HCT116 (cell line): Measurements from ENCODE around the gene TTF2. TPM values are rescaled to one million over a fixed set of nuclear protein-coding genes. Genes with fewer than 3 reads are reported as not detected.

Experiments
- ATAC-seq: fragments of 200-7000 bp; cut with Tn5 transposase; 2 replicates; pipeline ENCODE4 v1.9.1; 2020; ENCODE audit warnings: mild to moderate bottlenecking, moderate library complexity
- BruUV-seq: library from RNA; stranded (reverse); fragments of 400-500 nt; replicated peaks from 2 replicates; lab custom pipeline; 2021; lab: Mats Ljungman, UMichigan
- CTCF ChIA-PET: fragments of 300-600 bp; sonication (Branson Sonifier 250); formaldehyde crosslinking; loops from one replicate; lab custom pipeline; 2021; ENCODE audit warnings: antibody characterized with exemption; lab: Charles Lee
- POLR2A ChIA-PET: fragments of 300-600, 350-600 bp; sonication (Branson Sonifier 250); formaldehyde crosslinking; loops from one replicate; lab custom pipeline; 2021; ENCODE audit warnings: antibody characterized with exemption; lab: Charles Lee
- RAD21 ChIA-PET, 2 experiments: fragments of 300-600 bp; sonication (Branson Sonifier 250); formaldehyde crosslinking; loops; one replicate each; lab custom pipeline; 2023; ENCODE audit warnings: low total read pairs in 2 of 2; ENCODE audit not compliant: uncharacterized antibody in 2 of 2, unreplicated experiment in 2 of 2, low non-redundant PET in 1 of 2; lab: Charles Lee
- DNase-seq: peaks from one replicate; pipeline ENCODE4 v3.0.0-alpha.2; 2010; ENCODE audit warnings: low read depth, low spot score
- H2AFZ ChIP-seq: fragments of 200-600 bp; shearing (Covaris generic), sonication (generic); 2 replicates; pipeline ENCODE4 v1.6.1; 2017; ENCODE audit warnings: low read depth, mixed run types, mixed read lengths, antibody characterized with exemption, low read length; ENCODE audit not compliant: poor library complexity, severe bottlenecking
- H3K27ac ChIP-seq: 2 replicates; pipeline ENCODE4 v1.5.1; 2012; ENCODE audit warnings: low read depth, low read length
- H3K27me3 ChIP-seq: fragments of 200-600 bp; sonication (generic); 2 replicates; pipeline ENCODE4 v1.6.1; 2016; ENCODE audit warnings: mixed run types, low read length, mixed read lengths; ENCODE audit not compliant: insufficient read depth
- H3K36me3 ChIP-seq, 2 experiments: fragments of 200-500 bp in 1 of 2; fragments of 200-600 bp in 1 of 2; sonication (Bioruptor generic) in 1 of 2; sonication (generic) in 1 of 2; 2 replicates each; pipeline versions ENCODE4 v1.5.1 to v1.6.1; 2014 to 2016; ENCODE audit warnings: low read length in 2 of 2, inconsistent platforms in 1 of 2, mixed read lengths in 1 of 2, mixed run types in 1 of 2; ENCODE audit not compliant: insufficient read depth in 2 of 2, control insufficient read depth in 1 of 2
- H3K4me1 ChIP-seq, 2 experiments: fragments of 200-600 bp in 1 of 2; sonication (generic) in 1 of 2; 2 replicates each; pipeline versions ENCODE4 v1.5.1 to v1.6.1; 2012 to 2017; ENCODE audit warnings: low read length in 2 of 2, inconsistent platforms in 1 of 2, mild to moderate bottlenecking in 1 of 2, mixed read lengths in 1 of 2, mixed run types in 1 of 2, moderate library complexity in 1 of 2; ENCODE audit not compliant: insufficient read depth in 2 of 2, control insufficient read depth in 1 of 2
- H3K4me2 ChIP-seq: fragments of 200-600 bp; sonication (generic); 2 replicates; pipeline ENCODE4 v1.6.1; 2017; ENCODE audit warnings: mixed run types, low read length, mixed read lengths
- H3K4me3 ChIP-seq, 2 experiments: fragments of 200-600 bp in 1 of 2; sonication (generic) in 1 of 2; replicated peaks in 1 of 2; 2 replicates each; pipeline ENCODE4 v1.5.1; 2011 to 2016; ENCODE audit warnings: low read length in 2 of 2, control low read depth in 1 of 2, low read depth in 1 of 2, mild to moderate bottlenecking in 1 of 2, mixed read lengths in 1 of 2, mixed run types in 1 of 2
- H3K79me2 ChIP-seq: fragments of 200-600 bp; sonication (generic); 2 replicates; pipeline ENCODE4 v1.6.1; 2017; ENCODE audit warnings: mild to moderate bottlenecking, mixed run types, low read length, moderate library complexity, mixed read lengths; ENCODE audit not compliant: insufficient read depth
- H3K9ac ChIP-seq: fragments of 200-600 bp; sonication (generic); 2 replicates; pipeline ENCODE4 v1.6.1; 2016; ENCODE audit warnings: low read length, mixed read lengths
- H3K9me2 ChIP-seq: fragments of 200-600 bp; sonication (generic), shearing (Covaris generic); 2 replicates; pipeline ENCODE4 v1.6.1; 2017; ENCODE audit warnings: mixed run types, mild to moderate bottlenecking, moderate library complexity; ENCODE audit not compliant: insufficient read depth
- H3K9me3 ChIP-seq, 2 experiments: fragments of 200-500 bp in 1 of 2; fragments of 200-600 bp in 1 of 2; sonication (Bioruptor generic) in 1 of 2; sonication (generic) in 1 of 2; 2 replicates each; pipeline ENCODE4 v1.6.1; 2014 to 2017; ENCODE audit warnings: low read length in 2 of 2, mixed read lengths in 2 of 2, inconsistent platforms in 1 of 2, low read depth in 1 of 2, mild to moderate bottlenecking in 1 of 2, mixed run types in 1 of 2, moderate library complexity in 1 of 2; ENCODE audit not compliant: control insufficient read depth in 1 of 2, insufficient read depth in 1 of 2
- H4K20me1 ChIP-seq: fragments of 200-600 bp; sonication (generic), shearing (Covaris generic); 2 replicates; pipeline ENCODE4 v1.6.1; 2017; ENCODE audit warnings: mixed run types, mild to moderate bottlenecking, moderate library complexity; ENCODE audit not compliant: insufficient read depth
- CBX3 ChIP-seq: IDR thresholded peaks from 2 replicates; pipeline ENCODE4 v1.6.1; 2012; ENCODE audit warnings: low read depth
- CEBPB ChIP-seq: IDR thresholded peaks from 2 replicates; pipeline ENCODE4 v1.6.1; 2012; ENCODE audit warnings: low read depth
- EGR1 ChIP-seq: IDR thresholded peaks from 2 replicates; pipeline ENCODE4 v1.6.1; 2012; ENCODE audit warnings: low read depth
- ELF1 ChIP-seq: IDR thresholded peaks from 2 replicates; pipeline ENCODE4 v1.6.1; 2012; ENCODE audit warnings: low read depth, borderline replicate concordance
- EZH2phosphoT487 ChIP-seq: fragments of 200-600 bp; IDR thresholded peaks from 2 replicates; pipeline ENCODE4 v1.6.1; 2018; ENCODE audit warnings: antibody characterized with exemption, borderline replicate concordance
- FOSL1 ChIP-seq: IDR thresholded peaks from 2 replicates; pipeline ENCODE4 v1.6.1; 2012; ENCODE audit warnings: low read depth
- JUND ChIP-seq: IDR thresholded peaks from 2 replicates; pipeline ENCODE4 v1.6.1; 2012
- MAX ChIP-seq: IDR thresholded peaks from 2 replicates; pipeline ENCODE4 v1.6.1; 2012
- POLR2A ChIP-seq: IDR thresholded peaks from 2 replicates; pipeline ENCODE4 v1.7.0; 2011; ENCODE audit warnings: borderline replicate concordance; ENCODE audit not compliant: insufficient read depth, insufficient read length; ENCODE audit errors: extremely low read depth
- RAD21 ChIP-seq: IDR thresholded peaks from 2 replicates; pipeline ENCODE4 v1.6.1; 2012; ENCODE audit warnings: low read depth, mild to moderate bottlenecking
- TCF7L2 ChIP-seq: IDR thresholded peaks from 2 replicates; pipeline ENCODE4 v1.7.0; 2011; ENCODE audit warnings: borderline replicate concordance, inconsistent platforms; ENCODE audit not compliant: insufficient read depth, insufficient read length; ENCODE audit errors: extremely low read depth
- ZFX ChIP-seq: fragments of 450-650 bp; IDR thresholded peaks from 2 replicates; pipeline ENCODE4 v1.6.1; 2017
- ZNF274 ChIP-seq: fragments of 200-500 bp; sonication (Bioruptor generic); IDR thresholded peaks from 2 replicates; pipeline ENCODE4 v1.6.1; 2014; ENCODE audit warnings: mild to moderate bottlenecking, low read depth, low read length, inconsistent platforms
- intact Hi-C: fragments of 100-400 bp; cut with micrococcal nuclease; formaldehyde crosslinking; loops from 2 replicates; pipeline ENCODE4 v1.10.0; 2022
- total RNA-seq: library from RNA; stranded (reverse); gene quantifications from one replicate; pipeline ENCODE4 v1.2.1, GENCODE V29; 2021; ENCODE audit not compliant: unreplicated experiment
- TF ChIP-seq, protein P1 (sequence below): IDR thresholded peaks from 2 replicates; pipeline ENCODE4 v1.6.1; 2011; ENCODE audit warnings: mild to moderate bottlenecking, low read length, moderate library complexity; ENCODE audit not compliant: insufficient replicate concordance; ENCODE audit errors: extremely low read depth
- TF ChIP-seq, protein P2 (sequence below), 3 experiments: fragments of 200-600 bp in 1 of 3; sonication (generic) in 1 of 3; IDR thresholded peaks in 2 of 3; conservative IDR thresholded peaks in 1 of 3; 2 replicates each; pipeline ENCODE4 v1.5.1; 2012 to 2017; ENCODE audit warnings: low read depth in 2 of 3, low read length in 2 of 3, antibody characterized with exemption in 1 of 3, borderline replicate concordance in 1 of 3, control low read depth in 1 of 3, mild to moderate bottlenecking in 1 of 3, mixed read lengths in 1 of 3, mixed run types in 1 of 3, moderate library complexity in 1 of 3; ENCODE audit not compliant: insufficient read depth in 1 of 3
- TF ChIP-seq, protein P3 (sequence below): IDR thresholded peaks from 2 replicates; pipeline ENCODE4 v1.6.1; 2012

The TTF2 gene
- total RNA-seq, 1 experiment from 2014 or later = 60.3 TPM

DNA sequence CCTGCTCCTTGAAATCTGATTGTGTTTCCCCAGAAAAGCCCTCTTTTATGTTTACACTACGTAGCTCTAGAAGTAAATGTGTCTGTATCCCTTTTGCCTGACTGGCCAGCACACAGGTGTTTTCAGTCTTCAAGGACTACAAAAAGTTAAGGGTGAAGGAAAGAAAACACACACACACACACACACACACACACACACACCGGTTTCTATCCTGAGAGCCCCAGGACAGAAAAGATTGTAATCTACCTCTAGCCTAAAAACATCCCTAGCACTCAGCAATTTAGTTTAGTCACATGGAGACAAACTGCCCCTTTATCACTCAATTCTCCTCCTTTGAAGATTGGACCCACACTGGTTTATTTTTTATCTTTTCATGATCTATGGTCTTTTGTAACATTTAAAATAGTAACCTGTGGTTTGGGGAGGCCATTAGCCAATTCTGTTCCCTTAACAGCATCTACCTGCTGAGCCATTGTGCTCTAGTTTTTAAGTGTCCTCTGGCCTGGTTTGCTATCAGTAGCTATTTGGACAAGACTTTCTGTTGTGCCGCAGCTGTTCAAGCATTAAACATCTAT, 77.2 kb downstream of the TTF2 start (continued):
- TF ChIP-seq TCF7L2 (no peak), EGR1 (no peak), CEBPB (no peak), EZH2phosphoT487 (no peak), MAX (no peak), FOSL1 (no peak), CBX3 (no peak)
- TF ChIP-seq, protein P1, sequence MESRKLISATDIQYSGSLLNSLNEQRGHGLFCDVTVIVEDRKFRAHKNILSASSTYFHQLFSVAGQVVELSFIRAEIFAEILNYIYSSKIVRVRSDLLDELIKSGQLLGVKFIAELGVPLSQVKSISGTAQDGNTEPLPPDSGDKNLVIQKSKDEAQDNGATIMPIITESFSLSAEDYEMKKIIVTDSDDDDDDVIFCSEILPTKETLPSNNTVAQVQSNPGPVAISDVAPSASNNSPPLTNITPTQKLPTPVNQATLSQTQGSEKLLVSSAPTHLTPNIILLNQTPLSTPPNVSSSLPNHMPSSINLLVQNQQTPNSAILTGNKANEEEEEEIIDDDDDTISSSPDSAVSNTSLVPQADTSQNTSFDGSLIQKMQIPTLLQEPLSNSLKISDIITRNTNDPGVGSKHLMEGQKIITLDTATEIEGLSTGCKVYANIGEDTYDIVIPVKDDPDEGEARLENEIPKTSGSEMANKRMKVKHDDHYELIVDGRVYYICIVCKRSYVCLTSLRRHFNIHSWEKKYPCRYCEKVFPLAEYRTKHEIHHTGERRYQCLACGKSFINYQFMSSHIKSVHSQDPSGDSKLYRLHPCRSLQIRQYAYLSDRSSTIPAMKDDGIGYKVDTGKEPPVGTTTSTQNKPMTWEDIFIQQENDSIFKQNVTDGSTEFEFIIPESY = no peak

DNA sequence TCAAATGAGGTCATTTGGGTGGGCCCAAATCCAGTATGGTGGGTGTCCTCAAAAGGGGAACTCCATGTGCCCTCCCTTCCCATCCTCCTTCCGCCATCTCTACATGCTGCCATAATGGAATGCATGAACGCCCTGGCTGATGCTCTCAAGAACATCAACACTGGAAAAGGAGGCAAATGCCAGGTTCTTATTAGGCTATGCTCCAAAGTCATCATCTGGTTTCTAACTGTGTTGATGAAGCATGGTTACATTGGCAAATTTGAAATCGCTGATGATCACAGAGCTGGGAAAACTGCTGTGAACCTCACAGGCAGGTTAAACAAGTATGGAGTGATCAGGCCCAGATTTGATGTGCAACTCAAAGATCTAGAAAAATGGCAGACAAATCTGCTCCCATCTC, 78.0 kb downstream of the TTF2 start:
- H3K36me3 ChIP-seq = no peaks in the 10 kb centered on the region
- H3K4me3 ChIP-seq = no peak overlapping the region
- H4K20me1 ChIP-seq = no peaks in the 10 kb centered on the region
- BruUV-seq = no TSS peak
- no peak overlapping the region for H3K4me2 ChIP-seq
- no peak for ATAC-seq
- CTCF ChIA-PET = interaction anchor here (1.9 kb wide), 1 partner anchor 9 kb away, joined by 7 read pairs; no protein-coding TSS in a partner anchor
- no peaks in the 10 kb centered on the region for H3K9me3 ChIP-seq
- RAD21 ChIA-PET = no interaction called here
- no peak overlapping the region for H3K9ac ChIP-seq
- intact Hi-C loops = no loop called here
- H3K79me2 ChIP-seq = no peaks in the 10 kb centered on the region
- POLR2A ChIA-PET = interaction anchor here (1.4 kb wide), 1 partner anchor 9 kb away, joined by 3 read pairs; no protein-coding TSS in a partner anchor
- H3K27ac ChIP-seq = no peak overlapping the region
- no peaks in the 10 kb centered on the region for H3K27me3 ChIP-seq
- H3K4me1 ChIP-seq = no peaks in the 10 kb centered on the region
- no peaks in the 10 kb centered on the region for H3K9me2 ChIP-seq
- DNase-seq = no peak
- no peak overlapping the region for H2AFZ ChIP-seq
- TF ChIP-seq FOSL1 = no peak
- no peak for TF ChIP-seq CEBPB
- no peak for TF ChIP-seq MAX
- no peak for TF ChIP-seq ZFX
- no peak for TF ChIP-seq POLR2A
- TF ChIP-seq, protein P2, sequence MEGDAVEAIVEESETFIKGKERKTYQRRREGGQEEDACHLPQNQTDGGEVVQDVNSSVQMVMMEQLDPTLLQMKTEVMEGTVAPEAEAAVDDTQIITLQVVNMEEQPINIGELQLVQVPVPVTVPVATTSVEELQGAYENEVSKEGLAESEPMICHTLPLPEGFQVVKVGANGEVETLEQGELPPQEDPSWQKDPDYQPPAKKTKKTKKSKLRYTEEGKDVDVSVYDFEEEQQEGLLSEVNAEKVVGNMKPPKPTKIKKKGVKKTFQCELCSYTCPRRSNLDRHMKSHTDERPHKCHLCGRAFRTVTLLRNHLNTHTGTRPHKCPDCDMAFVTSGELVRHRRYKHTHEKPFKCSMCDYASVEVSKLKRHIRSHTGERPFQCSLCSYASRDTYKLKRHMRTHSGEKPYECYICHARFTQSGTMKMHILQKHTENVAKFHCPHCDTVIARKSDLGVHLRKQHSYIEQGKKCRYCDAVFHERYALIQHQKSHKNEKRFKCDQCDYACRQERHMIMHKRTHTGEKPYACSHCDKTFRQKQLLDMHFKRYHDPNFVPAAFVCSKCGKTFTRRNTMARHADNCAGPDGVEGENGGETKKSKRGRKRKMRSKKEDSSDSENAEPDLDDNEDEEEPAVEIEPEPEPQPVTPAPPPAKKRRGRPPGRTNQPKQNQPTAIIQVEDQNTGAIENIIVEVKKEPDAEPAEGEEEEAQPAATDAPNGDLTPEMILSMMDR (IDR thresholded peaks at IDR 0.05 in 2 of 3, conservative IDR thresholded peaks at IDR 0.05 in 1 of 3; ENCODE audit: borderline replicate concordance in 1 of 3, insufficient read depth in 1 of 3, low read depth in 2 of 3, low read length in 2 of 3) = no peak
- no peak for TF ChIP-seq ELF1
- TF ChIP-seq RAD21 = no peak
- no peak for TF ChIP-seq ZNF274
- TF ChIP-seq, protein P3, sequence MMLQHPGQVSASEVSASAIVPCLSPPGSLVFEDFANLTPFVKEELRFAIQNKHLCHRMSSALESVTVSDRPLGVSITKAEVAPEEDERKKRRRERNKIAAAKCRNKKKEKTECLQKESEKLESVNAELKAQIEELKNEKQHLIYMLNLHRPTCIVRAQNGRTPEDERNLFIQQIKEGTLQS = no peak
- TF ChIP-seq JUND = no peak
- TF ChIP-seq, protein P1 = no peak
- TF ChIP-seq EZH2phosphoT487 = no peak
